ENCODE results near the gene HSPA4. TPM values are rescaled to one million over a fixed set of nuclear protein-coding genes. Genes with fewer than 3 reads are reported as not detected.

Gene HSPA4
- total and polyA plus RNA-seq, 2 of the 13 experiments (the other 11 are each of a cell fraction or from before 2014, with no cell fraction given) = 36.6 to 231 TPM

GRCh38 chr5:133032852-133033742, 18.7 kb upstream of the HSPA4 start (continued):
- no peak for TF ChIP-seq ZNF737 (CRISPR knock-in tag; IDR thresholded peaks at IDR 0.05; ENCODE audit: borderline replicate concordance)
- TF ChIP-seq, protein P1, sequence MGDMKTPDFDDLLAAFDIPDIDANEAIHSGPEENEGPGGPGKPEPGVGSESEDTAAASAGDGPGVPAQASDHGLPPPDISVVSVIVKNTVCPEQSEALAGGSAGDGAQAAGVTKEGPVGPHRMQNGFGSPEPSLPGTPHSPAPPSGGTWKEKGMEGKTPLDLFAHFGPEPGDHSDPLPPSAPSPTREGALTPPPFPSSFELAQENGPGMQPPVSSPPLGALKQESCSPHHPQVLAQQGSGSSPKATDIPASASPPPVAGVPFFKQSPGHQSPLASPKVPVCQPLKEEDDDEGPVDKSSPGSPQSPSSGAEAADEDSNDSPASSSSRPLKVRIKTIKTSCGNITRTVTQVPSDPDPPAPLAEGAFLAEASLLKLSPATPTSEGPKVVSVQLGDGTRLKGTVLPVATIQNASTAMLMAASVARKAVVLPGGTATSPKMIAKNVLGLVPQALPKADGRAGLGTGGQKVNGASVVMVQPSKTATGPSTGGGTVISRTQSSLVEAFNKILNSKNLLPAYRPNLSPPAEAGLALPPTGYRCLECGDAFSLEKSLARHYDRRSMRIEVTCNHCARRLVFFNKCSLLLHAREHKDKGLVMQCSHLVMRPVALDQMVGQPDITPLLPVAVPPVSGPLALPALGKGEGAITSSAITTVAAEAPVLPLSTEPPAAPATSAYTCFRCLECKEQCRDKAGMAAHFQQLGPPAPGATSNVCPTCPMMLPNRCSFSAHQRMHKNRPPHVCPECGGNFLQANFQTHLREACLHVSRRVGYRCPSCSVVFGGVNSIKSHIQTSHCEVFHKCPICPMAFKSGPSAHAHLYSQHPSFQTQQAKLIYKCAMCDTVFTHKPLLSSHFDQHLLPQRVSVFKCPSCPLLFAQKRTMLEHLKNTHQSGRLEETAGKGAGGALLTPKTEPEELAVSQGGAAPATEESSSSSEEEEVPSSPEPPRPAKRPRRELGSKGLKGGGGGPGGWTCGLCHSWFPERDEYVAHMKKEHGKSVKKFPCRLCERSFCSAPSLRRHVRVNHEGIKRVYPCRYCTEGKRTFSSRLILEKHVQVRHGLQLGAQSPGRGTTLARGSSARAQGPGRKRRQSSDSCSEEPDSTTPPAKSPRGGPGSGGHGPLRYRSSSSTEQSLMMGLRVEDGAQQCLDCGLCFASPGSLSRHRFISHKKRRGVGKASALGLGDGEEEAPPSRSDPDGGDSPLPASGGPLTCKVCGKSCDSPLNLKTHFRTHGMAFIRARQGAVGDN (CRISPR knock-in tag; IDR thresholded peaks at IDR 0.05) = no peak
- no peak for TF ChIP-seq TAF15 (IDR thresholded peaks at IDR 0.05; ENCODE audit: low read depth, low read length, poor library complexity, severe bottlenecking)
- TF ChIP-seq KIAA2018 (CRISPR knock-in tag; IDR thresholded peaks at IDR 0.05; ENCODE audit: borderline replicate concordance) = no peak
- no peak for TF ChIP-seq ZBTB33 (CRISPR knock-in tag; IDR thresholded peaks at IDR 0.05)
- TF ChIP-seq ARNTL (CRISPR knock-in tag; IDR thresholded peaks at IDR 0.05) = no peak
- no peak for TF ChIP-seq TOE1 (CRISPR knock-in tag; IDR thresholded peaks at IDR 0.05)
- no peak for TF ChIP-seq ZNF790 (CRISPR knock-in tag; IDR thresholded peaks at IDR 0.05; ENCODE audit: borderline replicate concordance)
- no peak for TF ChIP-seq SOX13 (IDR thresholded peaks at IDR 0.05)
- peak in 1 of 2 experiments; percentile 81; a peak in 2 of 4 replicates for TF ChIP-seq SOX13 (CRISPR knock-in tag; conservative IDR thresholded peaks at IDR 0.05 in 1 of 2, IDR thresholded peaks at IDR 0.05 in 1 of 2)
